Common myeloid progenitor, CD34-positive (primary cell): Measurements from ENCODE around the gene DDX56.

ENCODE experiments used
- CTCF ChIA-PET: fragments of 350-600 bp; sonication (Branson Sonifier 250); formaldehyde crosslinking; loops from one replicate; lab custom pipeline; 2021; ENCODE audit warnings: antibody characterized with exemption; lab: Charles Lee
- POLR2A ChIA-PET: fragments of 350-600 bp; sonication (Branson Sonifier 250); formaldehyde crosslinking; loops from one replicate; lab custom pipeline; 2021; ENCODE audit warnings: antibody characterized with exemption; lab: Charles Lee
- DNase-seq, 3 donors: peaks; one replicate each; pipeline versions ENCODE4 v3.0.0 to v3.0.0-alpha.2; 2013
- H3K27ac ChIP-seq, 2 experiments: 1 replicate in 1 of 2; 2 replicates in 1 of 2; pipeline ENCODE4 v1.7.0; 2013; ENCODE audit warnings: inconsistent platforms in 2 of 2, low read length in 2 of 2, mild to moderate bottlenecking in 2 of 2, low read depth in 1 of 2, moderate library complexity in 1 of 2; ENCODE audit not compliant: severe bottlenecking in 2 of 2, insufficient read depth in 1 of 2, poor library complexity in 1 of 2
- H3K27me3 ChIP-seq, 5 experiments: replicated peaks in 2 of 5; 1 replicate in 3 of 5; 2 replicates in 2 of 5; pipeline versions ENCODE4 v1.6.1 to v1.7.0; 2013; ENCODE audit warnings: low read length in 4 of 5, mild to moderate bottlenecking in 2 of 5, moderate library complexity in 2 of 5, inconsistent platforms in 1 of 5; ENCODE audit not compliant: insufficient read depth in 5 of 5, control insufficient read depth in 4 of 5
- H3K36me3 ChIP-seq, 4 experiments: 1 replicate in 2 of 4; 2 replicates in 2 of 4; pipeline versions ENCODE4 v1.6.1 to v1.7.0; 2013; ENCODE audit warnings: low read length in 3 of 4, control low read depth in 1 of 4, mild to moderate bottlenecking in 1 of 4; ENCODE audit not compliant: control insufficient read depth in 4 of 4, insufficient read depth in 4 of 4
- H3K4me1 ChIP-seq, 4 experiments: 1 replicate in 3 of 4; 2 replicates in 1 of 4; pipeline versions ENCODE4 v1.6.1 to v1.7.1; 2013; ENCODE audit warnings: low read length in 3 of 4, mild to moderate bottlenecking in 3 of 4, control low read depth in 1 of 4, inconsistent platforms in 1 of 4, moderate library complexity in 1 of 4; ENCODE audit not compliant: control insufficient read depth in 4 of 4, insufficient read depth in 4 of 4; ENCODE audit errors: control extremely low read depth in 1 of 4
- H3K4me3 ChIP-seq, 7 experiments: 1 replicate in 4 of 7; 2 replicates in 3 of 7; pipeline versions ENCODE4 v1.5.1 to v1.7.0; 2013; ENCODE audit warnings: mild to moderate bottlenecking in 7 of 7, low read length in 6 of 7, moderate library complexity in 6 of 7, inconsistent platforms in 2 of 7, low read depth in 2 of 7, control low read depth in 1 of 7; ENCODE audit not compliant: insufficient read depth in 4 of 7, control insufficient read depth in 1 of 7; ENCODE audit errors: extremely low read depth in 1 of 7
- H3K9me3 ChIP-seq, 5 experiments: 1 replicate in 4 of 5; 2 replicates in 1 of 5; pipeline versions ENCODE4 v1.6.1 to v1.7.1; 2013; ENCODE audit warnings: low read length in 4 of 5, mild to moderate bottlenecking in 2 of 5, inconsistent platforms in 1 of 5, low read depth in 1 of 5, moderate library complexity in 1 of 5; ENCODE audit not compliant: control insufficient read depth in 4 of 5, insufficient read depth in 2 of 5; ENCODE audit errors: control extremely low read depth in 1 of 5
- WGBS: methylation state at CpG from one replicate; pipeline ENCODE4 v1.1.5; 2013; ENCODE audit not compliant: insufficient coverage; 5-methylcytosine and 5-hydroxymethylcytosine counted together

Gene DDX56

GRCh38 chr7:44535348-44536064, 38.2 kb downstream of the DDX56 start:
- Histone ChIP-seq H3K4me3 (no peak overlapping the region), H3K27me3 (no peaks in the 10 kb centered on the region), H3K27ac (no peak overlapping the region), H3K4me1 (no peaks in the 10 kb centered on the region), H3K9me3 (no peaks in the 10 kb centered on the region), H3K36me3 (no peaks in the 10 kb centered on the region)
- ChIA-PET CTCF (interaction anchor here (0.8 to 3.6 kb wide), 5 partner anchors 10 to 46 kb away, joined by 3 to 14 read pairs (median 4); no protein-coding TSS in a partner anchor), POLR2A (no interaction called here)
- WGBS = 98% methylated on average over 8 of the region's 8 CpGs
- DNase-seq = no peak

- DNase-seq = peak; percentile 22 to 63 (median 61)
- 87% methylated on average over 5 of the region's 7 CpGs for WGBS
- ChIA-PET POLR2A (no interaction called here), CTCF (interaction anchor here (0.8 to 3.6 kb wide), 9 partner anchors 12 to 320 kb away, joined by 3 to 14 read pairs (median 3); no protein-coding TSS in a partner anchor)
- Histone ChIP-seq H3K4me1 (no peaks in the 10 kb centered on the region), H3K27ac (no peak overlapping the region), H3K4me3 (no peak overlapping the region), H3K36me3 (no peaks in the 10 kb centered on the region), H3K9me3 (no peaks in the 10 kb centered on the region), H3K27me3 (no peaks in the 10 kb centered on the region)
Measured at GRCh38 chr7:44534501-44534900, 39.2 kb downstream of the DDX56 start.

DNA sequence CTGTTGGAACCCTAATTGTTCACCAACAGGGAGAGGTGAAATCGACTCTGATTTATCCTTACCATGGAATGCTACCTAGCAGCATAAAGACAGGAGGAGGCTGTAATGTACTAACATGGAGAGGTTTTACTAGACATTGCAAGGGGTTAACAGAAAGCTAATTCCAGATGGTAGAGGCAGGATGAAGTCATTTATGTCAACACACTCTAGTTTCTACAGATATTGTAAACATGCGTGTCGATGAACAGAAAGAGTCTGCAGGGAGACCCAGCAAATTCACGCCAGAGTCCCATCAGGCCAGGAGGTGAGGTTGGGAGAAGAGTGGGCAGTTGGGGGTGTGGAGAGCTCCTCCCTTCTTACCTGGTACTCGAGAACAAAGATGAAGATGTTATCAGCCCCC, 39.6 kb downstream of the DDX56 start:
- Histone ChIP-seq H3K4me3 (no peak overlapping the region), H3K27ac (no peak overlapping the region), H3K9me3 (no peaks in the 10 kb centered on the region), H3K4me1 (no peaks in the 10 kb centered on the region), H3K27me3 (no peaks in the 10 kb centered on the region), H3K36me3 (no peaks in the 10 kb centered on the region)
- WGBS = 95% methylated on average over 4 of the region's 5 CpGs
- ChIA-PET POLR2A (no interaction called here), CTCF (interaction anchor here (0.8 to 3.6 kb wide), 9 partner anchors 11 to 320 kb away, joined by 3 to 14 read pairs (median 3); no protein-coding TSS in a partner anchor)
- no peak for DNase-seq

DNA sequence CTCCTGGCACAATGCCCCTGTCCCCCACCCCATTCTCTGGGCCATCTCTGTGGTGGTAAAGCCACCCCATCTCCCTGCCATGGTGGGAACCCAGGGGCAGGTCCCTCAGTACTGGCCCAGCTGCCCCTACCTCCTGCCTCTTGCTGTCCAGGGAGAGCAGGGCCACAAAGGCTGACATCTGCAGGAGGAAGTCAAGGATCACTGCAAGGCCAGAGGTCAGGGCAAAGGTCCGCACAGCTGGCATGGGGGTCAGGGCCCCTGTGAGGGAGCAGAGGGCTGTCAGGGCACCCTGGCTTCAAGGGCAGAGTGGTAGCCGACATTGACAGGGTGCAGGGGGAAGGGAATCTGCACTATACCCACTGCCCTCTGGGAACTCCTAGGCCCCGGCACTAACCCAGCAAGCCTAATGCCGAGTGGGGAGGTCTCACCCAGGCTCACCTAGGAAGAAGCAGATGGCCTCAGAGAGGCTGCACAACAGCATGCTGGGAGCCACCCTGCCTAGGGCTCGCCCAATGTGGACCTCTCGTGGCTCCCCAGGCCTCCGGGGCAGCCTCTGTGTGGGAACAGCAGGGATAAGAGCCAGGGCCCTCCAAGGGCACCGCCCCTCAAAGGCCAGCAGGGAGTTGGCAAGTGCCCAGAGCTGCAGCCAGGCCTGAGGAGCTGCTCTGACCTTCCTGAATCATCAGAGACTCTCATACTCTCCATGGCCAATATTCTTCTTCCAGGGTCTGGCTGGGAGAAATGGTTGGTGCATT, 40.2 kb downstream of the DDX56 start:
- no peak overlapping the region for H3K27ac ChIP-seq
- 98% methylated on average over 7 of the region's 8 CpGs for WGBS
- H3K4me1 ChIP-seq = no peaks in the 10 kb centered on the region
- H3K27me3 ChIP-seq = no peaks in the 10 kb centered on the region
- ChIA-PET CTCF (interaction anchor here (1.6 kb wide), 2 partner anchors 14 to 319 kb away, joined by 3 to 4 read pairs; no protein-coding TSS in a partner anchor), POLR2A (no interaction called here)
- H3K9me3 ChIP-seq = no peaks in the 10 kb centered on the region
- no peaks in the 10 kb centered on the region for H3K36me3 ChIP-seq
- no peak overlapping the region for H3K4me3 ChIP-seq
- no peak for DNase-seq

DNA sequence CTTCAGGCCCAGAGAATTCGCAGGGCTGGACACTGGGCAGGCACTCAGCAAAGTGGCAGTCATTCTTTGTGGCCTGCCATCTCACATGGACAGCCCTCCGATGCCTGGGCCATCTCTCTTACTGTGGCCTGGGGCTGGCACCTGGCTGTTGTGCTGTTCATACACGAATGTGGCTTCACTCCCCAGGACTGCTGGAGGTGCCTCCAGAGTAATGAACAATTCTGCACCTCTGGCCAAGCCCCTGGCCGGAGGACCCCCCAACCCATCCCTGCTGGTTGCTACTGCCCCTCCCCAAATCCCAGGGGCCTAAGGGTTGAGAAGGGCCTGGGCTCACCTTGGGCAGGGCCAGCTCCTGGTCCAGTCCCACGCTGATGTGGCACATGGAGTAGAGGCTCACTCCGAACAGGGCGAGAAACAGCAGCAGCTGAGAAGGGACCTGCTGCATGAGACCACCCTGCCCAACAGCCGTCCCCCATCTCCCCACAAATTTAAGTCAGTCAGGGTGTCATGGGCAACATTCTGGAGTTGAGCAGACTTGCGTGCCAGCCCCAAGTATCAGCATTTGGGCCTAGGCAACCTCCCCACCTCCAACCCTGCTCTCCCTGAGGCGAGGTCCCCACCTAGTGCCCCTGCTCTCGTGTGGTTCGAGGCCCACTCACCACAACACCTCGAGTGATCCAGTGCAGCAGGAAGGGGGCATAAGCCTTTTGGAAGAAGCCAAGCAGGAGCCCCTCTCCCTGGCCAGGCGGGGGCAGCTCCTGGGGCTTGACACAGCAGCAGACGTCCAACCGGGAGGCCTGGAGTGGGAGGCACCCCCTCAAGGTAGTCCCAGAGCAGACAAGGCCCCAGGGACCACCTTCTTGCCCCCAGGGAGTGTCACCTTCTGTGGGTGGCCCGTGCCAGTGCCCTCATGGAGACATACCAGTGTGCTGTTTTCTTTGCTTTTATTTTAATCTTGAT, 42.0 kb downstream of the DDX56 start:
- POLR2A ChIA-PET = no interaction called here
- no peak overlapping the region for H3K4me3 ChIP-seq
- DNase-seq = no peak
- H3K4me1 ChIP-seq = no peaks in the 10 kb centered on the region
- WGBS = 90% methylated on average over 9 of the region's 17 CpGs
- peaks cover 0 to 10% (median 6%) of the 10 kb centered on the region in 5 experiments for H3K9me3 ChIP-seq
- CTCF ChIA-PET = no interaction called here
- H3K27ac ChIP-seq = no peak overlapping the region
- H3K27me3 ChIP-seq = no peaks in the 10 kb centered on the region
- H3K36me3 ChIP-seq = no peaks in the 10 kb centered on the region

GRCh38 chr7:44530990-44531389, 42.7 kb downstream of the DDX56 start:
- H3K4me3 ChIP-seq = no peak overlapping the region
- no peaks in the 10 kb centered on the region for H3K27me3 ChIP-seq
- no peak overlapping the region for H3K27ac ChIP-seq
- CTCF ChIA-PET = no interaction called here
- no peaks in the 10 kb centered on the region for H3K36me3 ChIP-seq
- H3K9me3 ChIP-seq = peaks cover 0 to 15% (median 6%) of the 10 kb centered on the region in 5 experiments
- POLR2A ChIA-PET = no interaction called here
- no peaks in the 10 kb centered on the region for H3K4me1 ChIP-seq
- DNase-seq = no peak
- 94% methylated on average over 10 of the region's 10 CpGs for WGBS
